HCT116 (cell line): ENCODE measurements around the gene RABEP1.

ENCODE experiments used
- CEBPB ChIP-seq: IDR thresholded peaks from 2 replicates; pipeline ENCODE4 v1.6.1; 2012; ENCODE audit warnings: low read depth
- TCF7L2 ChIP-seq: IDR thresholded peaks from 2 replicates; pipeline ENCODE4 v1.7.0; 2011; ENCODE audit warnings: borderline replicate concordance, inconsistent platforms; ENCODE audit not compliant: insufficient read depth, insufficient read length; ENCODE audit errors: extremely low read depth
- TF ChIP-seq, protein P1 (sequence below), 3 experiments: fragments of 200-600 bp in 1 of 3; sonication (generic) in 1 of 3; IDR thresholded peaks in 2 of 3; conservative IDR thresholded peaks in 1 of 3; 2 replicates each; pipeline ENCODE4 v1.5.1; 2012 to 2017; ENCODE audit warnings: low read depth in 2 of 3, low read length in 2 of 3, antibody characterized with exemption in 1 of 3, borderline replicate concordance in 1 of 3, control low read depth in 1 of 3, mild to moderate bottlenecking in 1 of 3, mixed read lengths in 1 of 3, mixed run types in 1 of 3, moderate library complexity in 1 of 3; ENCODE audit not compliant: insufficient read depth in 1 of 3

DNA sequence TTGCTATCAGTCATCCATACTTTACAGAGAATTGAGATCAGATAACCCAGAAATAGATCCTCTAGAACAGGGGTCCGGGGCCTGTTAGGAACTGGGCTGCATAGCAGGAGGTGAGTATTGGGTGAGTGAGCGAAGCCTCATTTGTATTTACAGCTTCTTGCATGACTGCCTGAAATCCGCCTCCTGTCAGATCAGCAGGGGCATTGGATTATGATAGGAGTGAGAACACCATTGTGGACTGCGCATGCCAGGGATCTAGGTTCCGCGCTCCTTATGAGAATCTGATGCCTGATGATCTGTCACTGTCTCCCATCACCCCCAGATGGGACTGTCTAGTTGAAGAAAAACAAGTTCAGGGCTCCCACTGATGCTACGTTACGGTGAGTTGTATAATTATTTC is 34.5 kb upstream of the RABEP1 start:
- TF ChIP-seq, protein P1, sequence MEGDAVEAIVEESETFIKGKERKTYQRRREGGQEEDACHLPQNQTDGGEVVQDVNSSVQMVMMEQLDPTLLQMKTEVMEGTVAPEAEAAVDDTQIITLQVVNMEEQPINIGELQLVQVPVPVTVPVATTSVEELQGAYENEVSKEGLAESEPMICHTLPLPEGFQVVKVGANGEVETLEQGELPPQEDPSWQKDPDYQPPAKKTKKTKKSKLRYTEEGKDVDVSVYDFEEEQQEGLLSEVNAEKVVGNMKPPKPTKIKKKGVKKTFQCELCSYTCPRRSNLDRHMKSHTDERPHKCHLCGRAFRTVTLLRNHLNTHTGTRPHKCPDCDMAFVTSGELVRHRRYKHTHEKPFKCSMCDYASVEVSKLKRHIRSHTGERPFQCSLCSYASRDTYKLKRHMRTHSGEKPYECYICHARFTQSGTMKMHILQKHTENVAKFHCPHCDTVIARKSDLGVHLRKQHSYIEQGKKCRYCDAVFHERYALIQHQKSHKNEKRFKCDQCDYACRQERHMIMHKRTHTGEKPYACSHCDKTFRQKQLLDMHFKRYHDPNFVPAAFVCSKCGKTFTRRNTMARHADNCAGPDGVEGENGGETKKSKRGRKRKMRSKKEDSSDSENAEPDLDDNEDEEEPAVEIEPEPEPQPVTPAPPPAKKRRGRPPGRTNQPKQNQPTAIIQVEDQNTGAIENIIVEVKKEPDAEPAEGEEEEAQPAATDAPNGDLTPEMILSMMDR (IDR thresholded peaks at IDR 0.05 in 2 of 3, conservative IDR thresholded peaks at IDR 0.05 in 1 of 3; ENCODE audit: borderline replicate concordance in 1 of 3, insufficient read depth in 1 of 3, low read depth in 2 of 3, low read length in 2 of 3) = no peak
- TF ChIP-seq CEBPB (no peak), TCF7L2 (no peak)
